ENCODE data around the gene DDIT3. TPM values are rescaled to one million over a fixed set of nuclear protein-coding genes. Genes with fewer than 3 reads are reported as not detected.

DDIT3 gene
- total and polyA plus RNA-seq, 2 of the 4 experiments (the other 2 are of a cell fraction): 19.4 to 54.4 TPM

Small RNAs within 50 kb of the gene (microRNA-seq; reads per million reads assigned to microRNA genes)
- gene MIR616 (ENCODE audit: insufficient read depth in 1 of 2, insufficient read length in 1 of 2, unreplicated experiment in 1 of 2) (1.8 to 11.4 reads per million in 2 experiments), gene MIR6758 (ENCODE audit: unreplicated experiment) (1.1 reads per million)

Small RNAs within 50 kb of the gene (small RNA-seq; reads per million reads assigned to genes)
- gene MIR616: 0 to 0.08 (median 0) reads per million in 5 experiments

Other genes with a start within 250 kb of the DDIT3 start
- 6.1 and 7.5 TPM in 2 replicates for gene R3HDM2, start 89.5 kb downstream of the DDIT3 start, total RNA-seq (2012; rRNA removed)
- gene R3HDM2, start 89.5 kb downstream of the DDIT3 start, polyA plus RNA-seq (2012; rRNA removed): 28.4 and 30.2 TPM in 2 replicates
- gene INHBC, start 85.7 kb downstream of the DDIT3 start, total RNA-seq (2012; rRNA removed): not detected in 2 replicates
- 0.06 and 0.09 TPM in 2 replicates for gene INHBC, start 85.7 kb downstream of the DDIT3 start, polyA plus RNA-seq (2012; rRNA removed)
- gene INHBE, start 65.2 kb downstream of the DDIT3 start, total RNA-seq (2012; rRNA removed): 0.56 and 0.90 TPM in 2 replicates
- 1.2 and 1.7 TPM in 2 replicates for gene INHBE, start 65.2 kb downstream of the DDIT3 start, polyA plus RNA-seq (2012; rRNA removed)
- gene GLI1, start 60.7 kb downstream of the DDIT3 start, total RNA-seq (2012; rRNA removed): 1.3 and 1.4 TPM in 2 replicates
- 3.6 and 3.8 TPM in 2 replicates for gene GLI1, start 60.7 kb downstream of the DDIT3 start, polyA plus RNA-seq (2012; rRNA removed)
- 0.18 and 0.28 TPM in 2 replicates for gene ARHGAP9, start 40.6 kb downstream of the DDIT3 start, total RNA-seq (2012; rRNA removed)
- gene ARHGAP9, start 40.6 kb downstream of the DDIT3 start, polyA plus RNA-seq (2012; rRNA removed): 0.65 and 0.79 TPM in 2 replicates
- gene MARS1, start 32.4 kb downstream of the DDIT3 start, total RNA-seq (2012; rRNA removed): 127 and 156 TPM in 2 replicates
- gene MARS1, start 32.4 kb downstream of the DDIT3 start, polyA plus RNA-seq (2012; rRNA removed): 164 and 167 TPM in 2 replicates
- 0.90 and 1.4 TPM in 2 replicates for gene MBD6, start 2.3 kb upstream of the DDIT3 start, total RNA-seq (2012; rRNA removed)
- gene MBD6, start 2.3 kb upstream of the DDIT3 start, polyA plus RNA-seq (2012; rRNA removed): 7.9 and 9.3 TPM in 2 replicates
- gene DCTN2, start 26.7 kb upstream of the DDIT3 start, total RNA-seq (2012; rRNA removed): 114 and 125 TPM in 2 replicates
- 107 and 130 TPM in 2 replicates for gene DCTN2, start 26.7 kb upstream of the DDIT3 start, polyA plus RNA-seq (2012; rRNA removed)
- under 0.01 and 0.18 TPM in 2 replicates for gene KIF5A, start 29.5 kb upstream of the DDIT3 start, total RNA-seq (2012; rRNA removed)
- 0.09 and 0.15 TPM in 2 replicates for gene KIF5A, start 29.5 kb upstream of the DDIT3 start, polyA plus RNA-seq (2012; rRNA removed)
- 12.5 and 14.4 TPM in 2 replicates for gene PIP4K2C, start 70.7 kb upstream of the DDIT3 start, total RNA-seq (2012; rRNA removed)
- gene PIP4K2C, start 70.7 kb upstream of the DDIT3 start, polyA plus RNA-seq (2012; rRNA removed): 20.0 and 23.1 TPM in 2 replicates
- 2.8 and 2.9 TPM in 2 replicates for gene DTX3, start 84.3 kb upstream of the DDIT3 start, total RNA-seq (2012; rRNA removed)
- 13.1 and 14.6 TPM in 2 replicates for gene DTX3, start 84.3 kb upstream of the DDIT3 start, polyA plus RNA-seq (2012; rRNA removed)
- gene ARHGEF25, start 90.9 kb upstream of the DDIT3 start, total RNA-seq (2012; rRNA removed): 6.3 and 7.8 TPM in 2 replicates
- 17.1 and 17.9 TPM in 2 replicates for gene ARHGEF25, start 90.9 kb upstream of the DDIT3 start, polyA plus RNA-seq (2012; rRNA removed)
- 0.18 and 0.28 TPM in 2 replicates for gene B4GALNT1, start 112.7 kb upstream of the DDIT3 start, total RNA-seq (2012; rRNA removed)
- gene B4GALNT1, start 112.7 kb upstream of the DDIT3 start, polyA plus RNA-seq (2012; rRNA removed): 0.62 and 0.66 TPM in 2 replicates
- gene OS9, start 173.6 kb upstream of the DDIT3 start, total RNA-seq (2012; rRNA removed): 159 and 182 TPM in 2 replicates
- gene OS9, start 173.6 kb upstream of the DDIT3 start, polyA plus RNA-seq (2012; rRNA removed): 188 and 272 TPM in 2 replicates
- 0.18 and 0.28 TPM in 2 replicates for gene AGAP2, start 218.2 kb upstream of the DDIT3 start, total RNA-seq (2012; rRNA removed)
- gene AGAP2, start 218.2 kb upstream of the DDIT3 start, polyA plus RNA-seq (2012; rRNA removed): 0.03 and 0.07 TPM in 2 replicates
- 51.1 and 71.2 TPM in 2 replicates for gene TSPAN31, start 224.5 kb upstream of the DDIT3 start, total RNA-seq (2012; rRNA removed)
- 9.9 and 12.3 TPM in 2 replicates for gene TSPAN31, start 224.5 kb upstream of the DDIT3 start, polyA plus RNA-seq (2012; rRNA removed)
- 239 and 297 TPM in 2 replicates for gene CDK4, start 231.8 kb upstream of the DDIT3 start, total RNA-seq (2012; rRNA removed)
- gene CDK4, start 231.8 kb upstream of the DDIT3 start, polyA plus RNA-seq (2012; rRNA removed): 252 and 261 TPM in 2 replicates
- gene MARCHF9, start 234.6 kb upstream of the DDIT3 start, total RNA-seq (2012; rRNA removed): 1.1 TPM in 2 replicates
- gene MARCHF9, start 234.6 kb upstream of the DDIT3 start, polyA plus RNA-seq (2012; rRNA removed): 4.7 and 5.4 TPM in 2 replicates
- 0.36 and 0.56 TPM in 2 replicates for gene CYP27B1, start 246.6 kb upstream of the DDIT3 start, total RNA-seq (2012; rRNA removed)
- gene CYP27B1, start 246.6 kb upstream of the DDIT3 start, polyA plus RNA-seq (2012; rRNA removed): 0.80 and 1.3 TPM in 2 replicates

Data from IMR-90 (cell line).